Measurements from ENCODE around the gene PKD1. TPM values are rescaled to one million over a fixed set of nuclear protein-coding genes. Genes with fewer than 3 reads are reported as not detected.
"Not testable (repeated sequence)": the region's sequence is repeated elsewhere in the genome, so short reads cannot be mapped to it uniquely, and the experiment has no call there.

The PKD1 gene
- total RNA-seq, 4 donors from 2014 or later = 207 to 542 (median 381) TPM

GRCh38 chr16:2115591-2115973 lies 20.1 kb downstream of the PKD1 start:
- H3K9me3 ChIP-seq = no peaks in the 10 kb centered on the region
- no peak for TF ChIP-seq POLR2A (IDR thresholded peaks at IDR 0.05)
- no peak for TF ChIP-seq EP300 (IDR thresholded peaks at IDR 0.05)
- TF ChIP-seq CTCF (IDR thresholded peaks at IDR 0.05) = no peak
- no peaks in the 10 kb centered on the region for H3K27me3 ChIP-seq
- H3K4me1 ChIP-seq = peaks cover 0 to 17% (median 0%) of the 10 kb centered on the region in 4 donors
- peaks cover 0 to 58% (median 0%) of the 10 kb centered on the region in 3 donors for H3K36me3 ChIP-seq
- H3K27ac ChIP-seq = no peak overlapping the region
- DNase-seq (ENCODE audit: low spot score in 2 of 2) = no peak
- WGBS, 2 donors = 75 to 89% methylated on average over 4 to 10 of the region's 13 CpGs
- no peak overlapping the region for H3K4me3 ChIP-seq

GRCh38 chr16:2114885-2115590 lies 20.7 kb downstream of the PKD1 start:
- DNase-seq (ENCODE audit: low spot score in 2 of 2); H3K4me3 ChIP-seq; H3K9me3 ChIP-seq; H3K27ac ChIP-seq; H3K27me3 ChIP-seq: not testable (repeated sequence)
- Histone ChIP-seq H3K36me3 (peaks cover 0 to 63% (median 0%) of the 10 kb centered on the region in 3 donors), H3K4me1 (peaks cover 0 to 13% (median 0%) of the 10 kb centered on the region in 4 donors)
- WGBS, 2 donors = 82 to 84% methylated on average over 20 to 22 of the region's 34 CpGs

- DNase-seq (ENCODE audit: low spot score in 2 of 2); H3K27me3 ChIP-seq; H3K27ac ChIP-seq; H3K9me3 ChIP-seq; H3K4me3 ChIP-seq: not testable (repeated sequence)
- H3K36me3 ChIP-seq = peaks cover 0 to 71% (median 0%) of the 10 kb centered on the region in 3 donors
- 91% methylated on average over 24 of the region's 26 CpGs; no CpG with 5 or more reads in 1 of the 2 donors for WGBS, 2 donors
- H3K4me1 ChIP-seq = peaks cover 0 to 13% (median 0%) of the 10 kb centered on the region in 4 donors
Measured at GRCh38 chr16:2114225-2114624, 21.5 kb downstream of the PKD1 start.

- not testable (repeated sequence) for H3K27me3 ChIP-seq; H3K27ac ChIP-seq; H3K4me3 ChIP-seq; H3K9me3 ChIP-seq; DNase-seq (ENCODE audit: low spot score in 2 of 2)
- 77 to 82% methylated on average over 15 to 24 of the region's 30 CpGs for WGBS, 2 donors
- Histone ChIP-seq H3K36me3 (peaks cover 0 to 87% (median 8%) of the 10 kb centered on the region in 3 donors), H3K4me1 (peaks cover 0 to 11% (median 0%) of the 10 kb centered on the region in 4 donors)
Measured at GRCh38 chr16:2112539-2113106, 23.1 kb downstream of the PKD1 start.

- H3K4me1 ChIP-seq; DNase-seq (ENCODE audit: low spot score in 2 of 2); H3K27ac ChIP-seq; H3K4me3 ChIP-seq; H3K27me3 ChIP-seq; H3K9me3 ChIP-seq: not testable (repeated sequence)
- H3K36me3 ChIP-seq = peaks cover 0 to 90% (median 17%) of the 10 kb centered on the region in 3 donors
- WGBS, 2 donors = 89 to 93% methylated on average over 35 to 45 of the region's 65 CpGs
Measured at GRCh38 chr16:2111412-2112335, 24.0 kb downstream of the PKD1 start.

- peaks cover 0 to 96% (median 18%) of the 10 kb centered on the region in 3 donors for H3K36me3 ChIP-seq
- not testable (repeated sequence) for H3K4me3 ChIP-seq
Measured at GRCh38 chr16:2111009-2111353, 24.7 kb downstream of the PKD1 start.

GRCh38 chr16:2110332-2111008 lies 25.2 kb downstream of the PKD1 start:
- peaks cover 3 to 97% (median 18%) of the 10 kb centered on the region in 3 donors for H3K36me3 ChIP-seq
- H3K27ac ChIP-seq; H3K4me3 ChIP-seq; H3K4me1 ChIP-seq; H3K27me3 ChIP-seq; H3K9me3 ChIP-seq; DNase-seq (ENCODE audit: low spot score in 2 of 2): not testable (repeated sequence)
- 90 to 92% methylated on average over 25 to 35 of the region's 43 CpGs for WGBS, 2 donors

More at GRCh38 chr16:2111009-2111353, 24.7 kb downstream of the PKD1 start:
- H3K27ac ChIP-seq; H3K9me3 ChIP-seq; DNase-seq (ENCODE audit: low spot score in 2 of 2); H3K4me1 ChIP-seq; H3K27me3 ChIP-seq: not testable (repeated sequence)
- 96% methylated on average over 24 to 26 of the region's 36 CpGs for WGBS, 2 donors

GRCh38 chr16:2109872-2110271 lies 25.8 kb downstream of the PKD1 start:
- H3K4me1 ChIP-seq; H3K4me3 ChIP-seq; DNase-seq (ENCODE audit: low spot score in 2 of 2); H3K27me3 ChIP-seq; H3K9me3 ChIP-seq; H3K27ac ChIP-seq: not testable (repeated sequence)
- 73% methylated on average over 3 of the region's 23 CpGs; no CpG with 5 or more reads in 1 of the 2 donors for WGBS, 2 donors
- H3K36me3 ChIP-seq = peaks cover 3 to 96% (median 18%) of the 10 kb centered on the region in 3 donors

- H3K4me3 ChIP-seq; H3K27ac ChIP-seq; H3K4me1 ChIP-seq; DNase-seq (ENCODE audit: low spot score in 2 of 2); H3K9me3 ChIP-seq; H3K27me3 ChIP-seq: not testable (repeated sequence)
- 94 to 95% methylated on average over 9 to 24 of the region's 25 CpGs for WGBS, 2 donors
- H3K36me3 ChIP-seq = peaks cover 3 to 95% (median 18%) of the 10 kb centered on the region in 3 donors
Measured at GRCh38 chr16:2109271-2109580, 26.5 kb downstream of the PKD1 start.

GRCh38 chr16:2108446-2109270 lies 27.0 kb downstream of the PKD1 start:
- H3K27me3 ChIP-seq; H3K27ac ChIP-seq; H3K4me3 ChIP-seq; H3K9me3 ChIP-seq; DNase-seq (ENCODE audit: low spot score in 2 of 2); H3K4me1 ChIP-seq: not testable (repeated sequence)
- 95 to 96% methylated on average over 52 to 56 of the region's 73 CpGs for WGBS, 2 donors
- H3K36me3 ChIP-seq = peaks cover 3 to 94% (median 18%) of the 10 kb centered on the region in 3 donors

GRCh38 chr16:2107791-2108125 lies 27.9 kb downstream of the PKD1 start:
- H3K4me1 ChIP-seq; H3K27ac ChIP-seq; H3K9me3 ChIP-seq; DNase-seq (ENCODE audit: low spot score in 2 of 2); H3K27me3 ChIP-seq; H3K4me3 ChIP-seq: not testable (repeated sequence)
- WGBS, 2 donors = 93 to 94% methylated on average over 15 to 20 of the region's 23 CpGs
- peaks cover 3 to 96% (median 18%) of the 10 kb centered on the region in 3 donors for H3K36me3 ChIP-seq
